Measurements from ENCODE around the gene STX2.
A peak's percentile ranks its signal among the peaks of the same experiment; 100 is the strongest.
"Not testable (repeated sequence)": the region's sequence is repeated elsewhere in the genome, so short reads cannot be mapped to it uniquely, and the experiment has no call there.

Gene STX2

DNA sequence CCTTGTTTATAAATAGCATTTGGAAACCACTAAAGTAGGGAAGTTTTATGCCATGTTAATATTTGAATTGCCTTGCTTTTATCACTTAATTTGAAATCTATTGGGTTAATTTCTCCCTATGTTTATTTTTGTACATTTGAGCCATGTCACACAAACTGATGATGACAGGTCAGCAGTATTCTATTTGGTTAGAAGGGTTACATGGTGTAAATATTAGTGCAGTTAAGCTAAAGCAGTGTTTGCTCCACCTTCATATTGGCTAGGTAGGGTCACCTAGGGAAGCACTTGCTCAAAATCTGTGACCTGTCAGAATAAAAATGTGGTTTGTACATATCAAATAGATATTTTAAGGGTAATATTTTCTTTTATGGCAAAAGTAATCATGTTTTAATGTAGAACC, 37.2 kb upstream of the STX2 start:
- Histone ChIP-seq H3K9ac (ENCODE audit: low read length) (no peak overlapping the region), H3K36me3 (ENCODE audit: control insufficient read depth, insufficient read depth, low read length, severe bottlenecking) (peaks cover 49% of the 10 kb centered on the region), H3K27me3 (replicated peaks; ENCODE audit: control insufficient read depth, insufficient read depth, low read length) (no peaks in the 10 kb centered on the region), H3K9me3 (ENCODE audit: control insufficient read depth, low read length) (no peaks in the 10 kb centered on the region), H3K4me1 (ENCODE audit: control insufficient read depth, insufficient read depth, low read length) (peaks cover 24% of the 10 kb centered on the region), H3K4me3 (ENCODE audit: low read length) (no peak overlapping the region)
- no peak for DNase-seq (ENCODE audit: low read depth)

DNA sequence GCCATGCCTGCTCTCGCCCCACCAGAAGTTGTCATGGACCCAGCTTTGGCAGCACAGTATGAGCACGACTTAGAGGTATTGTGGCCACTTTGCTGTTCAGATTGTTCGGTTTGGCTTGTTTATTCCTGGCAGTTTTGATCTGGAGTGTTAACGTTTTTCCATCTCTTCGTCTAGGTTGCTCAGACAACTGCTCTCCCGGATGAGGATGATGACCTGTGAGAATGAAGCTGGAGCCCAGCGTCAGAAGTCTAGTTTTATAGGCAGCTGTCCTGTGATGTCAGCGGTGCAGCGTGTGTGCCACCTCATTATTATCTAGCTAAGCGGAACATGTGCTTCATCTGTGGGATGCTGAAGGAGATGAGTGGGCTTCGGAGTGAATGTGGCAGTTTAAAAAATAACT, 36.7 kb upstream of the STX2 start:
- H3K36me3 ChIP-seq (ENCODE audit: control insufficient read depth, insufficient read depth, low read length, severe bottlenecking), result peaks cover 49% of the 10 kb centered on the region
- H3K4me3 ChIP-seq (ENCODE audit: low read length); H3K27me3 ChIP-seq (replicated peaks; ENCODE audit: control insufficient read depth, insufficient read depth, low read length); H3K9me3 ChIP-seq (ENCODE audit: control insufficient read depth, low read length); H3K9ac ChIP-seq (ENCODE audit: low read length); DNase-seq (ENCODE audit: low read depth): not testable (repeated sequence)
- peaks cover 24% of the 10 kb centered on the region for H3K4me1 ChIP-seq (ENCODE audit: control insufficient read depth, insufficient read depth, low read length)

DNA sequence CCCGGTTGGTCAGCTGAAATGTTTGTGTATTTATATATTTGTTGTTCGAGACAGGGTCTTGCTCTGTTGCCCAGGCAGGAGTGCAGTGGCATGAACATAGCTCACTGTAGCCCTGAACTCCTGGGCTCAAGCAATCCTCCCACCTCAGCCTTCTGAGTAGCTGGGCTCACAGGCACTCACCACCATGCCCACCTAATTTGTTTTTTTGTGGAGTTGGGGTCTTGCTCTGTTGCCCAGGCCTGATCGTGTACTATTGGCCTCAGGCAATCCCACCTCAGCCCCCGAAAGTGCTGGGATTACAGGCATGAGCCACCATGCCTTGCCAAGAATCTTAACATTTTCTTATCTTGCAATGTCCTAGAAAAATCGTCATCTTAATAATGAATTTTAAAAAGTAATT, 36.1 kb upstream of the STX2 start:
- Histone ChIP-seq H3K27me3 (replicated peaks; ENCODE audit: control insufficient read depth, insufficient read depth, low read length) (no peaks in the 10 kb centered on the region), H3K36me3 (ENCODE audit: control insufficient read depth, insufficient read depth, low read length, severe bottlenecking) (peaks cover 49% of the 10 kb centered on the region), H3K4me3 (ENCODE audit: low read length) (no peak overlapping the region), H3K9ac (ENCODE audit: low read length) (no peak overlapping the region), H3K9me3 (ENCODE audit: control insufficient read depth, low read length) (no peaks in the 10 kb centered on the region), H3K4me1 (ENCODE audit: control insufficient read depth, insufficient read depth, low read length) (peaks cover 25% of the 10 kb centered on the region)
- no peak for DNase-seq (ENCODE audit: low read depth)

DNA sequence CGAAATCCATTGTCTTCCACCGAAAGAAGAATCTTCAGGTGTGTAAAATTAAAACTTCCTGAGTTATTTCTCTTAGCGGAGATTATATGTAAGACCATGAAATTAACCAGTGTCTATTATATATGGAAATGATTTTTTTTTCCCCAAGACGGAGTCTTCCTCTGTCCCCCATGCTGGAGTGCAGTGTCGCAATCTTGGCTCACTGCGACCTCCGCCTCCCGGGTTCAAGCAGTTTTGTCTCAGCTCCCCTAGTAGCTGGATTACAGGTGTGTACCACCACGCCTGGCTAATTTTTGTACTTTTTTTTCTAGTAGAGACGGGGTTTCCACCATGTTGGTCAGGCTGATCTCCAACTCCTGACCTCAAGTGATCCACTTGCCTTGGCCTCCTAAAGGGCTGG, 35.6 kb upstream of the STX2 start:
- peaks cover 49% of the 10 kb centered on the region for H3K36me3 ChIP-seq (ENCODE audit: control insufficient read depth, insufficient read depth, low read length, severe bottlenecking)
- no peak overlapping the region for H3K9ac ChIP-seq (ENCODE audit: low read length)
- no peak for DNase-seq (ENCODE audit: low read depth)
- peaks cover 23% of the 10 kb centered on the region for H3K4me1 ChIP-seq (ENCODE audit: control insufficient read depth, insufficient read depth, low read length)
- no peak overlapping the region for H3K4me3 ChIP-seq (ENCODE audit: low read length)
- H3K9me3 ChIP-seq (ENCODE audit: control insufficient read depth, low read length), result no peaks in the 10 kb centered on the region
- H3K27me3 ChIP-seq (replicated peaks; ENCODE audit: control insufficient read depth, insufficient read depth, low read length), result no peaks in the 10 kb centered on the region

DNA sequence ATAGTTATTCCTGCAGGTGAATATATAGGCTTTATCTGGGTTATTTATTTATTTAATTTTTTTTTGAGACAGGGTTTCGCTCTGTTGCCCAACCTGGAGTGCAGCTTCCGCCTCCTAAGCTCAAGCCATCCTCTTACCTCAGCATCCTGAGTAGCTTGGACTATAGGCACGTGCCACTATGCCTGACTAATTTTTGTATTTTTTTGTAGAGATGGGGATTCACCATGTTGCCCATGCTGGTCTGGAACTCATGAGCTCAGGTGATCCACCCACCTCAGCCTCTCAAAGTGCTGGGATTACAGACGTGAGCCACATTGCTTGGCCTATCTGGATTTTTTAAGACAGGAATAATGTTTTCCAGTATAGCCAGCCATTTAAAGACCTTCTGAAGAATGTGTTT, 34.8 kb upstream of the STX2 start:
- Histone ChIP-seq H3K27me3 (replicated peaks; ENCODE audit: control insufficient read depth, insufficient read depth, low read length) (no peaks in the 10 kb centered on the region), H3K4me3 (ENCODE audit: low read length) (peak overlapping the region; percentile 96), H3K9ac (ENCODE audit: low read length) (peak overlapping the region; percentile 95), H3K4me1 (ENCODE audit: control insufficient read depth, insufficient read depth, low read length) (peaks cover 23% of the 10 kb centered on the region), H3K9me3 (ENCODE audit: control insufficient read depth, low read length) (no peaks in the 10 kb centered on the region), H3K36me3 (ENCODE audit: control insufficient read depth, insufficient read depth, low read length, severe bottlenecking) (peaks cover 49% of the 10 kb centered on the region)
- no peak for DNase-seq (ENCODE audit: low read depth)

DNA sequence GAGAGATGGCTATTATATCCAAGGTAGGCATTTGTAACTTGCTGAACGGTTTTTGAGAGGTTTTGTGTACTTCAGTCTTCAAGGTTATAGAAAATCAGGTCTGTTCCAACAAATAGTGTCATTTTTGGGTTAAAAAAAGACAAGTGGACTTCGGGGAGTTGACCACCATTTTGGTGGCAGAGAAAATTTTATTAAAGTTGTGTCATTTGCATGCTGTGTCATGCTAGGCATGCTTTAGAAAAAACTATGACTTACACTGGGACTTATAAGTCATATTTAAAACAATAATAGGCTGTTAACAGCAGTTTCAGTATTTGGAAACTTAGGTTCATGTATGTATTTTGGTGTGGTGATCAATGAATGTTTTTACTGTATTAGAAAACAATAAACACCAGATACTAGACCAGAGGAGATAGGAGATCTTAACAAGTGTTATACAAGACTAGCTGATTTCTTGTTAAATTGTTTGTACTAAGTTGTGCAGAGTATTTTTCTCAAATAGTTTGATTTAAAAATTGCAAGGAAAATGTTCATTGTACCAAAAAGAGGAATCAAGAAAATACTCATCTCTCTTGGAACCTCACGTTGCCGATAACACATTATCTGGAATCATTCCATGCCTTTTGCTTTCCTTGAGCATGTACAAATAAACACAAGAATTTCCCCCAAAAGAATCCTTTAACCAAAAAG, 34.2 kb upstream of the STX2 start:
- peak overlapping the region; percentile 96 for H3K4me3 ChIP-seq (ENCODE audit: low read length)
- peak overlapping the region; percentile 95 for H3K9ac ChIP-seq (ENCODE audit: low read length)
- no peaks in the 10 kb centered on the region for H3K9me3 ChIP-seq (ENCODE audit: control insufficient read depth, low read length)
- H3K36me3 ChIP-seq (ENCODE audit: control insufficient read depth, insufficient read depth, low read length, severe bottlenecking), result peaks cover 49% of the 10 kb centered on the region
- peak; percentile 13 for DNase-seq (ENCODE audit: low read depth)
- H3K4me1 ChIP-seq (ENCODE audit: control insufficient read depth, insufficient read depth, low read length), result peaks cover 23% of the 10 kb centered on the region
- no peaks in the 10 kb centered on the region for H3K27me3 ChIP-seq (replicated peaks; ENCODE audit: control insufficient read depth, insufficient read depth, low read length)

DNA sequence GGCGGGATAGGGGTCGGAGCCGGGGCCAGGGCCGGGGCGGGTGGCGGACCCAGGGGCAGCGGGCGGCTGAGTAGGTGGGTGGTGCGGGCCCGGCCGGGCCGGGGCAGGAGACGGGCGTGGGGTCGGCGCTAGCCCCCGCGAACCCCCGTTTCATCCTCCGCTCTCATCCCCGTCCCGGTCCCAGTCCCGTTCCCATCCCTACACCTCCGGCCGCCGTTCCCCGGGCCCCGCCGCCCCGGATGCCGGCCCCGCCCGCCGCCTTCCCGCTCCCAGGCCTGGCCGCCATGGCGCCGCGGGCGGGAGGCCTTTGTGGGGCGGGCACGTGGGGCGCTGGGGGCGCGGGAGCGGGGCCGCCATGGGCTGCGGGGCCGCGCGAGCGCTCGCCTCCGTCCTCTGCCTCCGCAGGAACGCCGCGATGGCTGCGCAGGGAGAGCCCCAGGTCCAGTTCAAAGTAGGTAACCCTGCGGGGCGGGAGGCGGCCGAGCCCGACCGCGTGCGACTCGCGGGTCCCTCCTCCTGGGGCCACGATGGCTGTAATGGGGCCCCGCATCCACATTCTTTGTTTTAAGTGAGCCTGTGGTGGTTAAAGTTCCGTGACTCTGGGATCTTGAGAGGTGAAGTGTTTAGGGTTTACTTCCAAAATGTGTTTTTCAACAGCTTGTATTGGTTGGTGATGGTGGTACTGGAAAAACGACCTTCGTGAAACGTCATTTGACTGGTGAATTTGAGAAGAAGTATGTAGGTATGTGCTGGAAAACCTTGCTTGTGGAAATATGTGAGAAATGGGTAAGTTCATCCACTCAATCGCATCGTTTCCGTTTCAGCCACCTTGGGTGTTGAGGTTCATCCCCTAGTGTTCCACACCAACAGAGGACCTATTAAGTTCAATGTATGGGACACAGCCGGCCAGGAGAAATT, 33.4 kb upstream of the STX2 start:
- H3K4me1 ChIP-seq (ENCODE audit: control insufficient read depth, insufficient read depth, low read length), result peaks cover 23% of the 10 kb centered on the region
- peaks cover 47% of the 10 kb centered on the region for H3K36me3 ChIP-seq (ENCODE audit: control insufficient read depth, insufficient read depth, low read length, severe bottlenecking)
- H3K9me3 ChIP-seq (ENCODE audit: control insufficient read depth, low read length), result no peaks in the 10 kb centered on the region
- DNase-seq (ENCODE audit: low read depth), result peak; percentile 80
- H3K4me3 ChIP-seq (ENCODE audit: low read length), result peak overlapping the region; percentile 96
- no peaks in the 10 kb centered on the region for H3K27me3 ChIP-seq (replicated peaks; ENCODE audit: control insufficient read depth, insufficient read depth, low read length)
- peak overlapping the region; percentile 95 for H3K9ac ChIP-seq (ENCODE audit: low read length)

DNA sequence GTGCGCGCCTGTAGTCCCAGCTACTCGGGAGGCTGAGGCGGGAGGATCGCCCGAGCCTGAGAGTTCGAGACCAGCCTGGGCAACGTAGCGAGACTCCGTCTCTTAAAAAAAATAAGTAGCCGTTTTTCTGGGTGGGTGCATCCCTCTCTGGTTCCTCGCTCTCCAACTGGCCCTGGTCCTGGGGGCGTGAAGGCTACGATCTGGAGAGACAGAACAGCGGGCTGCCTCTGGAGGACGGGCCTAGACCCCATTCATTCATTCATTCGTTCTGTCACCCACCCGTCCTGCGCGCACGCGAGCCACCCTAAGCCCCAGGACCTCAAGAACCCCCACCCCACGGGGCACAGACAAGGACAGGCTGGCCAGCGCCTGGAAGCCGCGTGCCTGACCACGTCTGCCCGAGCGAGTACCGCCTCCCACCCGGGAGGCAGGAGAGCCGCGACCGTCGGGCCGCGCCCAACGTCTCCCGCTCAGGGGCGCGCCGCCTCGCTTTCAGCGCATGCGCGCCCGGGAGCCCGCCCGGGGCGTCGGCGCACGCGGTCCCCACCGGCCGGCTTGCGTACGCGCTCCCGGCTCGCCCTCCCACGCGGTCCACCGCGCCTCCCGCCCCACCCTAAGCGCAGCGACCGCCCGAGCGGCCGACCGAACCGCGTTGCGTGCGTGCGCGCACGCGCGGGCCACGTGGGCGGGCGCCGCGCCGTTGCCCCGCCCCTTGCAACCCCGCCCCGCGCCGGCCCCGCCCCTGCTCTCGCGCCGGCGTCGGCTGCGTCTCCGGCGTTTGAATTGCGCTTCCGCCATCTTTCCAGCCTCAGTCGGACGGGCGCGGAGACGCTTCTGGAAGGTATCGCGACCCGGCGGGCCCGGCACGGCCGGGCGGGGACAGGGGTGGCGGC, 32.5 kb upstream of the STX2 start, which contains the start of gene RAN:
TSS of gene RAN (plus strand) at position 781 of the 893 bp plus-strand sequence. CDS start 528 bp downstream, outside the sequence.
- H3K9ac ChIP-seq (ENCODE audit: low read length), result peak within 1 kb of the TSS; percentile 95
- peaks cover 38% of the 10 kb centered on the region for H3K36me3 ChIP-seq (ENCODE audit: control insufficient read depth, insufficient read depth, low read length, severe bottlenecking)

DNA sequence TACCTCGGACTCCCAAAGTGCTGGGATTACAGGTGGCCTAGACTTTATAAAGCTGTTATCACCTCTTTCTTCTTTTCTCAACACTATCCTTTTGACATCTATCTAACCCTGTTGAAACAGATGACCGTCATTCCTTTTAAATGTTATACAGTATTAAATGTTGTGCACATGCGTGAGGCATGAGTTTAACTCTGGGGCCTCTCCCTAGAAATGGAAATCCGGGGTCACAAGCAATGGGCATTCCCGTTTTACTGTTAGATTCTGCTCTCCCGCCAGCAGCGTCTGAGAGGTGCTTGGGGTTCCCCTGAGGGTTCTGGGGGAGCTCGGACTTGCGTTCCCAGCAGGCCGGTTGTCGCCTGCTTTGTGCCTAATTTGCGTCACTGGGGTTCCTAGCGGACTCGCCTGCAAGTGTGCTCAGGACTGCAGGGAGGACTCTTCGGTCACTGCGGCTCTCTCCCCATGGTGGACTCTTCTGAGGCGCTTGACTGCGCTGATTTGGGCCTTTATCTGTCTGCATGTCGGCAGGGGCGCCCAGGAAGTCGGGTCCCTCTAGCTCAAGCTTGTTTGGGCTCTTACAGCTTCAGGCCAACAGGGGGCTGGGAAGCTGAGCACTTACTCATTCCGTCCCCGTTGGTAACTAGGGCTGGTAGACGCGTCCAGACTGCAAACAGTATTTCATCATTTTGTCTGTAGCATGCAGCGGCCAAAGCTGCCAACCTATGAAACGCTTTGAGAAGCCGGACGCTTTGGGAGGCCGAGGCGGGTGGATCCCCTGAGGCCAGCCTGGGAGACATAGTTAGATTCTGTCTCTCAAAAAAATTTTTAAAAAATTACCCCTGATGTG, 31.6 kb upstream of the STX2 start:
- peak overlapping the region; percentile 93 for H3K9ac ChIP-seq (ENCODE audit: low read length)
- H3K4me1 ChIP-seq (ENCODE audit: control insufficient read depth, insufficient read depth, low read length), result peaks cover 23% of the 10 kb centered on the region
- peak overlapping the region; percentile 86 for H3K4me3 ChIP-seq (ENCODE audit: low read length)
- no peaks in the 10 kb centered on the region for H3K9me3 ChIP-seq (ENCODE audit: control insufficient read depth, low read length)
- H3K36me3 ChIP-seq (ENCODE audit: control insufficient read depth, insufficient read depth, low read length, severe bottlenecking), result peaks cover 29% of the 10 kb centered on the region
- no peaks in the 10 kb centered on the region for H3K27me3 ChIP-seq (replicated peaks; ENCODE audit: control insufficient read depth, insufficient read depth, low read length)
- peak; percentile 81 for DNase-seq (ENCODE audit: low read depth)

More for the DNA sequence above, 32.5 kb upstream of the STX2 start, which contains the start of gene RAN:
- peak; percentile 98 for DNase-seq (ENCODE audit: low read depth)
- no peaks in the 10 kb centered on the region for H3K9me3 ChIP-seq (ENCODE audit: control insufficient read depth, low read length)
- peak within 1 kb of the TSS; percentile 96 for H3K4me3 ChIP-seq (ENCODE audit: low read length)
- no peaks in the 10 kb centered on the region for H3K27me3 ChIP-seq (replicated peaks; ENCODE audit: control insufficient read depth, insufficient read depth, low read length)
- peaks cover 23% of the 10 kb centered on the region for H3K4me1 ChIP-seq (ENCODE audit: control insufficient read depth, insufficient read depth, low read length)

DNA sequence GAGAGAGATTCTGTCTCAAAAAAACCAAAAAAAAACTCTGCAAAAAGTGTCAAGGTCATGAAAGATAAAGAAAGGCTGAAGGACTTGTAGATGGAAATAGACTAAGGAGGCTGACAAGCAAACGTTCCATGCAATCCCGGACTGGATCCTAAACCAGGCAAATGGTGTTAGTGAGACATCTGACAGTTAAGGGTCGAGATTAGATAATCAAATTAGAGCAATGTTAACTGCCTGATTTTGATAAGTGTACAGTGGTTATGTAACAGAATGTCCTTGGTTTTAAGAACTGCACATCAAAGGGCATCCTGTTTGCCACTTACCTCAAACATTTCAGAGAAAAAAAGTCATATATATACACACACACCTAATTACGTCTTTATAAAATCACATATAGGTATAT, 29.4 kb upstream of the STX2 start:
- Histone ChIP-seq H3K9me3 (ENCODE audit: control insufficient read depth, low read length) (no peaks in the 10 kb centered on the region), H3K4me1 (ENCODE audit: control insufficient read depth, insufficient read depth, low read length) (peaks cover 12% of the 10 kb centered on the region), H3K36me3 (ENCODE audit: control insufficient read depth, insufficient read depth, low read length, severe bottlenecking) (peaks cover 7% of the 10 kb centered on the region), H3K4me3 (ENCODE audit: low read length) (no peak overlapping the region), H3K9ac (ENCODE audit: low read length) (no peak overlapping the region), H3K27me3 (replicated peaks; ENCODE audit: control insufficient read depth, insufficient read depth, low read length) (no peaks in the 10 kb centered on the region)
- no peak for DNase-seq (ENCODE audit: low read depth)
